ENCODE data around the gene GMNN. TPM values are rescaled to one million over a fixed set of nuclear protein-coding genes. Genes with fewer than 3 reads are reported as not detected.

The GMNN gene
- total RNA-seq, 5 donors from 2014 or later (not counting 1 experiment from before 2014, with no cell fraction given), result 5.7 to 12.3 (median 6.1) TPM

Other genes starting within 250 kb of the GMNN start
- gene KIAA0319, start 128.7 kb upstream of the GMNN start, total RNA-seq, result under 1 TPM in 3 of 5 donors, not detected in 2; 0.03 to 0.07 (median 0.03) TPM
- gene TDP2, start 108.0 kb upstream of the GMNN start, total RNA-seq, result 10 to 100 TPM; 45.7 to 56.5 (median 50.8) TPM
- 10 to 100 TPM in 2 of 5 donors, 1 to 10 TPM in 3; 4.2 to 10.9 (median 9.5) TPM for gene ACOT13, start 107.9 kb upstream of the GMNN start, total RNA-seq
- 100 to 1,000 TPM; 114 to 146 (median 135) TPM for gene C6orf62, start 55.8 kb upstream of the GMNN start, total RNA-seq
- gene ARMH2, start 24.0 kb downstream of the GMNN start, total RNA-seq, result 1 to 10 TPM; 2.2 to 4.6 (median 3.7) TPM
- 100 to 1,000 TPM; 381 to 480 (median 441) TPM for gene RIPOR2, start 161.0 kb downstream of the GMNN start, total RNA-seq